ENCODE measurements around the gene FURIN. TPM values are rescaled to one million over a fixed set of nuclear protein-coding genes. Genes with fewer than 3 reads are reported as not detected.

Gene FURIN
- total and polyA plus RNA-seq, 9 of the 15 experiments (the other 6 are each of a cell fraction or from before 2014, with no cell fraction given), result 0.92 to 99.9 (median 34.8) TPM

- no peaks in the 10 kb centered on the region for H3K9me1 ChIP-seq (ENCODE audit: control insufficient read depth, insufficient read depth, low read length)
- no peaks in the 10 kb centered on the region for H3K79me2 ChIP-seq (ENCODE audit: control insufficient read depth, insufficient read depth, low read length)
- H3K27ac ChIP-seq (ENCODE audit: extremely low read depth, low read depth, low read length), result no peak overlapping the region
- no peaks in the 10 kb centered on the region for H3K36me3 ChIP-seq (ENCODE audit: control insufficient read depth, insufficient read depth, low read length)
- FAIRE-seq, result no peak
- no peak for DNase-seq (ENCODE audit: extremely low read depth in 1 of 4, low spot score in 3 of 4)
- no peak for TF ChIP-seq RBM25 (IDR thresholded peaks at IDR 0.05; ENCODE audit: low read depth, low read length, severe bottlenecking)
- TF ChIP-seq ZNF23 (CRISPR knock-in tag; IDR thresholded peaks at IDR 0.05), result no peak
- no peak for TF ChIP-seq DIDO1 (tag; IDR thresholded peaks at IDR 0.05; ENCODE audit: low read depth)
- TF ChIP-seq SRSF7 (optimal IDR thresholded peaks at IDR 0.05; ENCODE audit: low read depth, low read length), result no peak
- TF ChIP-seq ZBTB9 (CRISPR knock-in tag; IDR thresholded peaks at IDR 0.05), result no peak
- TF ChIP-seq ZFP30 (CRISPR knock-in tag; IDR thresholded peaks at IDR 0.05; ENCODE audit: borderline replicate concordance), result no peak
- TF ChIP-seq ZBTB33 (CRISPR knock-in tag; IDR thresholded peaks at IDR 0.05), result peak; percentile 69; the same call in 1 of the 2 replicates
- TF ChIP-seq PHB (CRISPR knock-in tag; IDR thresholded peaks at IDR 0.05), result no peak
- TF ChIP-seq ZNF77 (CRISPR knock-in tag; IDR thresholded peaks at IDR 0.05), result no peak
- TF ChIP-seq MTA2 (IDR thresholded peaks at IDR 0.05; ENCODE audit: low read depth), result no peak
- no peak for TF ChIP-seq ZNF644 (tag; IDR thresholded peaks at IDR 0.05; ENCODE audit: low read depth)
- no peak for TF ChIP-seq USF1 (CRISPR knock-in tag; IDR thresholded peaks at IDR 0.05)
- no peak for TF ChIP-seq MED1 (CRISPR knock-in tag; IDR thresholded peaks at IDR 0.05; ENCODE audit: borderline replicate concordance)
- TF ChIP-seq EGR1 (conservative IDR thresholded peaks at IDR 0.05), result 0 out of 2 replicates have a peak, but pooled peaks have one; percentile 11
- no peak for TF ChIP-seq PCBP2 (IDR thresholded peaks at IDR 0.05; ENCODE audit: low read depth, low read length, poor library complexity, severe bottlenecking)
- TF ChIP-seq CREM (IDR thresholded peaks at IDR 0.05; ENCODE audit: low read depth), result 0 out of 2 replicates have a peak, but pooled peaks have one; percentile 14
- no peak for TF ChIP-seq DDX20 (tag; IDR thresholded peaks at IDR 0.05; ENCODE audit: low read depth)
- no peak for TF ChIP-seq TCF15 (CRISPR knock-in tag; IDR thresholded peaks at IDR 0.05)
- POLR2A ChIA-PET, result interaction anchor here (0.6 to 0.7 kb wide), 3 partner anchors 11 to 1214 kb away, joined by 3 to 4 read pairs (median 3); no protein-coding TSS in a partner anchor
- H2AFZ ChIP-seq (ENCODE audit: low read depth, low read length), result 0 out of 2 replicates have a peak overlapping the region, but pooled peaks have one; percentile 22
- peaks cover 63 to 69% of the 10 kb centered on the region in 2 experiments for H3K4me1 ChIP-seq (replicated peaks in 1 of 2; ENCODE audit: control insufficient read depth in 2 of 2, insufficient read depth in 2 of 2, low read length in 2 of 2)
- peak overlapping the region in 1 of 2 experiments; percentile 67; a peak in 2 of 4 replicates for H3K9ac ChIP-seq (ENCODE audit: insufficient read depth in 1 of 2, low read depth in 2 of 2, low read length in 2 of 2)
- H3K4me2 ChIP-seq (ENCODE audit: insufficient read depth, low read length), result no peak overlapping the region
- no peak overlapping the region for H3K4me3 ChIP-seq
- 64% methylated on average over 10 of the region's 15 CpGs for WGBS (ENCODE audit: insufficient coverage, low coverage, missing lambda C conversion rate)
- BruUV-seq (replicated peaks), result no TSS peak
- no peaks in the 10 kb centered on the region for H4K20me1 ChIP-seq (replicated peaks; ENCODE audit: control insufficient read depth, insufficient read depth, low read length)
- intact Hi-C loops (cut with micrococcal nuclease) (no loop called here), in situ Hi-C loops (cut with MboI) (no loop called here)
- H3K9me3 ChIP-seq (replicated peaks; ENCODE audit: control insufficient read depth, insufficient read depth, low read depth, low read length), result no peaks in the 10 kb centered on the region
- no peak for ATAC-seq
- H3K27me3 ChIP-seq (ENCODE audit: control insufficient read depth in 2 of 2, insufficient read depth in 2 of 2, low read length in 2 of 2), result no peaks in the 10 kb centered on the region
- CTCF ChIA-PET (ENCODE audit: low intra/inter-chr PET ratio), result no interaction called here
These were observed 30.2 kb upstream of the FURIN start for GRCh38 chr15:90838139-90838538.

All from K562 (cell line).